ENCODE measurements around the gene RILP.

DNA sequence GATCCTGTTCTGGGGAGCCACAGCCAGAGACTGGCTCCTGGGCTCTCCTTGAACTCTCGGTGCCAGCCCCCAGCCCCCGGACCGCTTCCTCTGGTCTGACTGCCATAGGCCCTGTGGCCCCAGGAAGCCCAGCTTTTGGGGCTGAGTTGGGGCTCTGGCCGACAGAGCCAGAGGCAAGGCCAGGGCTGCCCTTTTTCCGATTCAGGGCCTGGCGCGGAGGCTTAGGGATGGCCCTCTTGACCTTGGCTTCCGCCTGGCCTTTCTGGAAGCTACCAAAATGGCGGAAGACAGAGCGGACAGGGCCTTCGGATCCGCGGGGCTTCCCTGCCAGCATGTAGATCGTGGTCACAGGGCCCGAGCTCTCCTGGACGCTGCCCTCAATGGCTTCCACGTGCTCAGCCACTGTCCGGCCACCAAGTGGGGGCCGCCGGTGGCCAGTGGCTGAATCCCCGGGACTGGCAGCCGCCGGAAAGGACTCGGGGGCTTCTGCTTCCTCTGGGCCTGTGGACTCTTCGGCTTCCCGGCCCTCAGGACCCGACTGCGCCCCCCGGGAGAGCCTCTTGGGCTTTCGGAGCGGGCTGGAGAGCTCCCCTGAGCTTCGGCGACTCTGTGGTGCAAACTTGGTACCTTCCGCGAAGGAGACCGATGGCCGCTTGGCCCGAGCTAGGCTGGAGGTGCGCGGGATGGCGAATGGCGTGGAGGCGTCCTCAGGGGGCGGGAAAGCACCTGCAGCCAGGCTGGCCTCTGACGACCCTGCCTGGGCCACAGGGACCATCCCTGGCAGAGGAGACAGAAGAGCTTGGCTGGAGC, 14.6 kb downstream of the RILP start:
- no peak for TF ChIP-seq FOXK2 (IDR thresholded peaks at IDR 0.05)
- no peak for TF ChIP-seq TARDBP (IDR thresholded peaks at IDR 0.05)
- TF ChIP-seq BHLHE40 (IDR thresholded peaks at IDR 0.05; ENCODE audit: borderline replicate concordance), result no peak
- TF ChIP-seq ELF4 (IDR thresholded peaks at IDR 0.05), result no peak
- TF ChIP-seq CTBP1 (IDR thresholded peaks at IDR 0.05; ENCODE audit: borderline replicate concordance), result no peak
- TF ChIP-seq ZNF384 (IDR thresholded peaks at IDR 0.05), result no peak

Measured in HEK293T (cell line).